ENCODE measurements around the gene SLC45A3. TPM values are rescaled to one million over a fixed set of nuclear protein-coding genes. Genes with fewer than 3 reads are reported as not detected.

The SLC45A3 gene
- total RNA-seq, 1 donor from 2014 or later: 6.9 TPM

- ATAC-seq (ENCODE audit: poor library complexity): no peak
- intact Hi-C loops (cut with DNase I): no loop called here
- DNase-seq: no peak
Measured at GRCh38 chr1:205672970-205673369, 7.3 kb downstream of the SLC45A3 start.

DNA sequence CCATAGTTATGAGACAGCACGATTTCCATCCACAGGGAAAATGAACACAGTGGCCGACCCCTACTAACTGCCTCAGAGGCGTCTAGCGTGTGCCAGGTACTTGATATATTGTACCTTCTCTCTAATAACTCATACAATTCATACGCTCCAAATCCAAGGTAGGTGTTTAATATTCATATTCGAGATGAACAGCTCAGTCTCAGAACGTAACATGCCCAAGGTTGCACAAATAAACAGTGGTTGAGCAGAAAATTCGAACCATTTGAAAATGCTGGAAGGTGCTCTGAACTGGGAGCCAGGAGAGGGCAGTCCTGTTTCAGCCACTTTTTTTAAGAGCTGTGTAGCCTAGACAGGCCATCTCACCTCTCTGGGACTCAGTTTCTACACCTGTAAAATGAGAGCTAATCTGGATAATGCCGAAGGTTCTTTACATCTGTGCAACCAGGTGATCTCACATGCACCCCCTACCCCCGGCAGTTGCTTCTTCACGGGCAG lies 7.9 kb downstream of the SLC45A3 start:
- ATAC-seq (ENCODE audit: poor library complexity) (no peak), DNase-seq (no peak)
- intact Hi-C loops (cut with DNase I): no loop called here

- intact Hi-C loops (cut with DNase I): no loop called here
- ATAC-seq (ENCODE audit: poor library complexity) (no peak), DNase-seq (no peak)
Measured at GRCh38 chr1:205670611-205671430, 9.5 kb downstream of the SLC45A3 start.

- intact Hi-C loops (cut with DNase I): no loop called here
- DNase-seq (no peak), ATAC-seq (ENCODE audit: poor library complexity) (no peak)
Measured at GRCh38 chr1:205670150-205670446, 10.2 kb downstream of the SLC45A3 start.

- no peak for ATAC-seq (ENCODE audit: poor library complexity)
Measured at GRCh38 chr1:205669341-205670149, 10.8 kb downstream of the SLC45A3 start.

GRCh38 chr1:205668951-205669340 lies 11.4 kb downstream of the SLC45A3 start:
- ATAC-seq (ENCODE audit: poor library complexity): no peak
- no peak for DNase-seq
- intact Hi-C loops (cut with DNase I): no loop called here

More at GRCh38 chr1:205669341-205670149, 10.8 kb downstream of the SLC45A3 start:
- DNase-seq: no peak
- intact Hi-C loops (cut with DNase I): no loop called here

- DNase-seq (no peak), ATAC-seq (ENCODE audit: poor library complexity) (no peak)
- intact Hi-C loops (cut with DNase I): no loop called here
Measured at GRCh38 chr1:205667909-205668643, 12.2 kb downstream of the SLC45A3 start.

- intact Hi-C loops (cut with DNase I): no loop called here
- no peak for ATAC-seq (ENCODE audit: poor library complexity)
- no peak for DNase-seq
Measured at GRCh38 chr1:205666372-205667166, 13.7 kb downstream of the SLC45A3 start.

- ATAC-seq (ENCODE audit: poor library complexity) (no peak), DNase-seq (no peak)
- intact Hi-C loops (cut with DNase I): no loop called here
Measured at GRCh38 chr1:205665201-205666045, 14.9 kb downstream of the SLC45A3 start.

DNA sequence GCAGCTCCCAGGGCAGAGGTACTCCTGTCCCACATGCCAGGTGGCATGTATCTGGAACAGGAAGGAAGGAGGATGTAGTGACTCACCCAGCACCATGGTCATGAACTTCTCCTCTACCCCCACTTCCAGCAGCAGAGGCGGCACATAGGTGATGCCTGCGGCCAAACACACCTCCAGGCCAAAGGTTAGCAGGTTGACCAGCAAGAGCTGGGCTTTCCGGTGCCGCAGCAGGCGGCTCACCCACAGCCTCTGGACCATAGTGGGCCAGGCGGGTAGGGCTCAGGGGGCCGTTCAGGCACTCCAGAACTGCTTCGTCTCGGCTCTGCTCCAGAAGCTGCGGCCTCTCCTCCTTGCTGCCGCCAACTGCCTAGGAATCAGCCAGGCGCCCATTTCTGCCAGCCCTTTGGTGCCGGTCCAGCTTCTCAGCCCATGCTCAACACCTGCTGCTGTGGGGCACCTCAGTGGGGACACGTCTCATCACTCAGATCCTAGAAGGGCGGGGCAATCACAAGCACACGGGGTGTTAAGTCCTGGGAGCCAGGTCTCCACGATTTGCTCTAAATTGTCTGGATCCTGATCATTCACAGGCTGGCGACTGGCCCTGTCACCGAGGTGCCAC lies 15.8 kb downstream of the SLC45A3 start:
- intact Hi-C loops (cut with DNase I): loop anchor here (5.0 kb wide), 2 partner anchors 43 to 313 kb away; no protein-coding TSS in a partner anchor
- ATAC-seq (ENCODE audit: poor library complexity) (no peak), DNase-seq (no peak)

- ATAC-seq (ENCODE audit: poor library complexity) (no peak), DNase-seq (no peak)
- intact Hi-C loops (cut with DNase I): loop anchor here (5.0 kb wide), 2 partner anchors 44 to 314 kb away; no protein-coding TSS in a partner anchor
Measured at GRCh38 chr1:205663286-205663936, 16.9 kb downstream of the SLC45A3 start.

DNA sequence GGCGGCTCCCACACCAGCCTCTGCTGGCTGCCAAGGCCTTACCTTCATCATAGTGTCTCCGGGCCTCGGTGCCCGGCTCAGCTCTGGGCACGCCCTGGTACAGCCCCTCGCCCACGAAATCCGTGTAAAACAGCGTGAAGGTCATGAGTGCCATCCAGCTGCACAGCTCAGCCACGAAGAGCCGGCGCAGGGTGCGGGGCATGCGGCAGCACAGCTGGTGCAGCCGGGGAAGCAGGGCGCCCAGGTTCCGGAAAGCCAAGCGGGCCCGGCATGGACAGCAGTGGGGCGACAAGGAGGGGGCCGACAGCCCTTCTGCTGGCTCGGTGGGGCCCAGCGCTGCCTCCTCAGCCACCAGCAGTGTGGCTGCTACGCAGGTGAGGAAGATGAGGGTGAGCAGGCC lies 17.5 kb downstream of the SLC45A3 start:
- DNase-seq: no peak
- intact Hi-C loops (cut with DNase I): loop anchor here (5.0 kb wide), 2 partner anchors 45 to 315 kb away; no protein-coding TSS in a partner anchor
- ATAC-seq (ENCODE audit: poor library complexity): no peak

- DNase-seq: no peak
- no peak for ATAC-seq (ENCODE audit: poor library complexity)
- intact Hi-C loops (cut with DNase I): loop anchor here (5.0 kb wide), 2 partner anchors 45 to 315 kb away; no protein-coding TSS in a partner anchor
Measured at GRCh38 chr1:205662135-205662738, 18.1 kb downstream of the SLC45A3 start.

DNA sequence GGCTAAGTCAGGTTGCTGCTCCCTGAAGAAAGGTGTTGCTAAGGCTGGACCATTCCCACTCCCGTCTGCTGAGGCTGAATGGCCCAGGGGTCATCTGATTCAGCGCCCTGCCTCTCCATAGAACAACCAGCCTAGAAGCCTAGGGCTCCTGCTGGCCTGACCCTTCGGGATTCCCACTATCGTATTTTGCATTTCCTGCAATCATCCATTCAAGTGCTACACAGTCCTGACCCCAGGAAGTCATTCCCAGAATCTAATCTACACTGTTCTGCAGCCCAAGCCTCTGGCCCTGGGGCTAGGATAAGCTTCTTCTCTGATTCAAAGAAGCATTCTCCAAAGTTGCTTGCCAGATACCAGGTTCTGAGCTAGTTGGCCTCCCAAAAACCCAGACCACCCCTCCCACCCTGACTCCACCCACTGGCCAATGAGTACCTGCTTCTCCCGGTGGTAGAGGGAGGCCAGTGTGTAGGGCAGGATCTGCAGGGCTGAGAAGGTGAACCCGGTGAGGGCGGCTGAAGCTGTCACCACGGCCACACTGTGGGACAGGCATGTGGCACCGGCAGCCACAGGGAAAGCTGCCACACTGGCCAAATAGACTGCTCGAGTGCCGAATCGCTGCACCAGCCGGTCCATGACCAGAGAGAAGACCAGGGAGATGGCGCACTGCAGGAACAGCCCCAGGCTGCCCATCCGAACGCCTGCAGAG lies 18.7 kb downstream of the SLC45A3 start:
- intact Hi-C loops (cut with DNase I): loop anchor here (5.0 kb wide), 2 partner anchors 46 to 316 kb away; no protein-coding TSS in a partner anchor
- no peak for ATAC-seq (ENCODE audit: poor library complexity)

GRCh38 chr1:205660361-205660760 lies 19.9 kb downstream of the SLC45A3 start:
- ATAC-seq (ENCODE audit: poor library complexity) (no peak), DNase-seq (no peak)
- intact Hi-C loops (cut with DNase I): loop anchor here (5.0 kb wide), 2 partner anchors 47 to 317 kb away; no protein-coding TSS in a partner anchor

More for the DNA sequence above, 18.7 kb downstream of the SLC45A3 start:
- no peak for DNase-seq
